Fibroblast of lung (primary cell): ENCODE results near the gene IER5L.

ENCODE experiments used
- CTCF ChIP-seq, 2 donors: IDR thresholded peaks in 1 of 2; conservative IDR thresholded peaks in 1 of 2; 1 replicate in 1 of 2; 2 replicates in 1 of 2; pipeline ENCODE4 v1.5.1; 2011 to 2012; ENCODE audit warnings: low read length in 2 of 2, control low read depth in 1 of 2, inconsistent platforms in 1 of 2, low read depth in 1 of 2, mild to moderate bottlenecking in 1 of 2
- EZH2 ChIP-seq: IDR thresholded peaks from 2 replicates; pipeline ENCODE4 v1.5.1; 2012; ENCODE audit warnings: low read length, control low read depth, mild to moderate bottlenecking; ENCODE audit errors: missing control alignments

- no peak for TF ChIP-seq CTCF (conservative IDR thresholded peaks at IDR 0.05 in 1 of 2, IDR thresholded peaks at IDR 0.05 in 1 of 2; ENCODE audit: low read depth in 1 of 2, low read length in 2 of 2)
- no peak for TF ChIP-seq EZH2
Measured at GRCh38 chr9:129142138-129142935, 35.7 kb downstream of the IER5L start.
